SK-N-SH treated with all-trans-retinoic acid at 6 μM for 48 hours (cell line): ENCODE results near the gene GCSAM.

ENCODE experiments used
- ATAC-seq: fragments of 200-7000 bp; cut with Tn5 transposase; 3 replicates; pipeline ENCODE4 v1.9.1; 2020; ENCODE audit warnings: mild to moderate bottlenecking, moderate library complexity
- ARNTL ChIP-seq: fragments of 450-650 bp; formaldehyde crosslinking; IDR thresholded peaks from 2 replicates; pipeline ENCODE4 v1.5.0; 2020; ENCODE audit warnings: low read depth, mild to moderate bottlenecking, moderate library complexity, borderline replicate concordance
- BACH2 ChIP-seq: fragments of 250-450 bp; sonication (Bioruptor Pico); IDR thresholded peaks from 2 replicates; pipeline ENCODE4 v1.9.0; 2021; ENCODE audit warnings: mild to moderate bottlenecking, borderline replicate concordance
- CSDC2 ChIP-seq: fragments of 250-450 bp; sonication (Bioruptor Pico); IDR thresholded peaks from 2 replicates; pipeline ENCODE4 v1.5.0; 2020; ENCODE audit warnings: mild to moderate bottlenecking, moderate library complexity
- ESRRG ChIP-seq: fragments of 250-450 bp; sonication (Bioruptor Pico); IDR thresholded peaks from 2 replicates; pipeline ENCODE4 v1.6.1; 2021; ENCODE audit warnings: mild to moderate bottlenecking
- GLIS3 ChIP-seq: fragments of 250-450 bp; sonication (Bioruptor Pico); IDR thresholded peaks from 2 replicates; pipeline ENCODE4 v1.5.0; 2020; ENCODE audit warnings: mild to moderate bottlenecking, moderate library complexity
- ISL1 ChIP-seq: fragments of 250-450 bp; sonication (Bioruptor Pico); IDR thresholded peaks from 2 replicates; pipeline ENCODE4 v2.1.2; 2022; ENCODE audit warnings: mild to moderate bottlenecking, moderate library complexity
- OSR1 ChIP-seq: fragments of 250-450 bp; sonication (Bioruptor Pico); IDR thresholded peaks from 2 replicates; pipeline ENCODE4 v1.8.0; 2022; ENCODE audit warnings: moderate library complexity, mild to moderate bottlenecking, inconsistent platforms
- PPARA ChIP-seq: fragments of 250-450 bp; sonication (Bioruptor Pico); IDR thresholded peaks from 2 replicates; pipeline ENCODE4 v1.5.0; 2020; ENCODE audit warnings: mild to moderate bottlenecking, borderline replicate concordance
- SNAI2 ChIP-seq: fragments of 250-450 bp; sonication (Bioruptor Pico); IDR thresholded peaks from 2 replicates; pipeline ENCODE4 v1.5.0; 2020; ENCODE audit warnings: mild to moderate bottlenecking, moderate library complexity
- TCF4 ChIP-seq: fragments of 250-450 bp; sonication (Bioruptor Pico); IDR thresholded peaks from 2 replicates; pipeline ENCODE4 v1.8.0; 2021; ENCODE audit warnings: mild to moderate bottlenecking, moderate library complexity, borderline replicate concordance
- TOX ChIP-seq: fragments of 250-450 bp; sonication (Bioruptor Pico); IDR thresholded peaks from 2 replicates; pipeline ENCODE4 v1.8.0; 2021; ENCODE audit warnings: mild to moderate bottlenecking, moderate library complexity, borderline replicate concordance
- ZFP3 ChIP-seq: fragments of 250-450 bp; sonication (Bioruptor Pico); IDR thresholded peaks from 2 replicates; pipeline ENCODE4 v1.5.0; 2020; ENCODE audit warnings: mild to moderate bottlenecking, moderate library complexity
- ZFP30 ChIP-seq: fragments of 450-650 bp; formaldehyde crosslinking; IDR thresholded peaks from 2 replicates; pipeline ENCODE4 v1.5.0; 2022; ENCODE audit warnings: mild to moderate bottlenecking, moderate library complexity
- ZNF565 ChIP-seq: fragments of 450-650 bp; formaldehyde crosslinking; conservative IDR thresholded peaks from 2 replicates; pipeline ENCODE4 v1.5.0; 2020; ENCODE audit warnings: low read depth, mild to moderate bottlenecking, moderate library complexity
- ZNF70 ChIP-seq: fragments of 450-650 bp; formaldehyde crosslinking; IDR thresholded peaks from 2 replicates; pipeline ENCODE4 v1.5.0; 2020; ENCODE audit warnings: mild to moderate bottlenecking, moderate library complexity
- ZNF8 ChIP-seq: fragments of 450-650 bp; formaldehyde crosslinking; IDR thresholded peaks from 2 replicates; pipeline ENCODE4 v1.5.0; 2020; ENCODE audit warnings: mild to moderate bottlenecking, moderate library complexity
- TF ChIP-seq, protein P1 (sequence below): fragments of 250-450 bp; sonication (Bioruptor Pico); IDR thresholded peaks from 2 replicates; pipeline ENCODE4 v1.5.1; 2020; ENCODE audit warnings: low read depth, mild to moderate bottlenecking, moderate library complexity
- TF ChIP-seq, protein P2 (sequence below): fragments of 250-450 bp; sonication (Bioruptor Pico); IDR thresholded peaks from 2 replicates; pipeline ENCODE4 v1.5.1; 2021; ENCODE audit warnings: mild to moderate bottlenecking, moderate library complexity
- TF ChIP-seq, protein P3 (sequence below): fragments of 250-450 bp; sonication (Bioruptor Pico); IDR thresholded peaks from 2 replicates; pipeline ENCODE4 v1.5.0; 2020; ENCODE audit warnings: mild to moderate bottlenecking, moderate library complexity
- TF ChIP-seq, protein P4 (sequence below): fragments of 250-450 bp; sonication (Bioruptor Pico); IDR thresholded peaks from 2 replicates; pipeline ENCODE4 v1.8.0; 2020; ENCODE audit warnings: mild to moderate bottlenecking, moderate library complexity, borderline replicate concordance
- TF ChIP-seq, protein P5 (sequence below): fragments of 250-450 bp; sonication (Bioruptor Pico); IDR thresholded peaks from 2 replicates; pipeline ENCODE4 v1.8.0; 2021; ENCODE audit warnings: low read depth, mild to moderate bottlenecking, moderate library complexity, borderline replicate concordance

GCSAM gene

DNA sequence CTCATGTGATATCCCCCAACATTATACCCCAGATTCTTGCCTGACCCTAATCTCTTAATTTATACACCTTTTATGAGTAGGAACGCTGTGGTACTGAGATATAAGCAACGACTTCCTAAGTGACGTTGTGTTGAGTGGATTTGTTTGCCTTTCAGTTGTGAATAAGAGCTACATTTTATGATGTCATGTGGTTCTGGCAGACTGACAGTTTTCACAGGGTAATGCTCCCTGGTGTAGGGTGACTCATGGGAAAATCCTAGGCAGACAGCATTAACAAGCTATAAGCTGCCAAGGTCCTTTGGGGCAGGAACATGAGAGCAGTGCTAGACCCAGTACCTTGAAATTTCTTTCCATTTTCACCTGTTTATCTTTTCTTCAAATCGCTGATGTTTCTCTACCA lies 35.7 kb downstream of the GCSAM start:
- peak; percentile 43; the same call in 1 of the 2 replicates for TF ChIP-seq ISL1 (CRISPR knock-in tag)
- no peak; the same call in 1 of the 2 replicates for TF ChIP-seq TOX
- TF ChIP-seq, all 23 proteins: peak for 1
- peak; percentile 97 for ATAC-seq

DNA sequence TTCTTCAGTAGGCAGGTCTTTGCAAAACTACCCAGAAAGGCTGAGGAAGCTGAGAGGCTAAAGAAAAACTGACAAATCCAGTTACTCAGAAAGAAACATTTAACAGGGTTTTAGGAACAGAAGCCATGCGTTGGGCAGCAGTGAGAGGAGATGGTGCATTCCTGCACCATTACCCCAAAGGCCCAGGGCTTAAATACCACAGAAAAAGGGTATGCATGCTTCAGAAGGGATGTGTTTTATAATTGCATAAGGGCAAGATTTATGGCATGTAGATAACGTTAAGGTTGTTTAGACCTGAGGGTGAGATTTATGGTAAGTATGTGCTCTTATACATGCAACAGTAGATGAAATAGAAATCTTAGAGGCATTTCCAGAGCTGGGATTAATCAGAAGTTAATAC lies 36.9 kb downstream of the GCSAM start:
- no peak for TF ChIP-seq ZNF565 (CRISPR knock-in tag)
- no peak for TF ChIP-seq PPARA
- 0 out of 2 replicates have a peak, but pooled peaks have one; percentile 19 for TF ChIP-seq ISL1 (CRISPR knock-in tag)
- TF ChIP-seq, all 23 proteins: peak for 1
- ATAC-seq = no peak

DNA sequence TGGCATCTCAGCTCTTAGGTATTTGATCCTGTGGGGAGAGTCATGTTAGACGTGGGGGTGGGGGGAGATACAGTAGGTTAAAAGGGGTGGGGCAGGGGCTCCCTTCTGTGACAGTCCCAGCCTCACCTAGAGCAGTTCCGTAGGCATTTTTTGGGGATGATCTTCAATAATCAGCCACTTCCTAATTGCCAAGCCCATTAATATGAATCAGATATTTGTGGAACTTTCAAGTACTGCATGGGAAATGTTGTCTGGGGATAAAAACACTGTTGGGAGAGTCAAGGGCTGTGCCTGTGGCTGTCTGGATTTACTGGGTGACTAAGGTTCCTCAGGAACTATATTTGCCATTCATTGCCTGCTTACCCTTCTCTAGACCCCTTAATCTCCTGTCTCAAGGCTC lies 37.3 kb downstream of the GCSAM start:
- no peak for ATAC-seq
- TF ChIP-seq, protein P1, sequence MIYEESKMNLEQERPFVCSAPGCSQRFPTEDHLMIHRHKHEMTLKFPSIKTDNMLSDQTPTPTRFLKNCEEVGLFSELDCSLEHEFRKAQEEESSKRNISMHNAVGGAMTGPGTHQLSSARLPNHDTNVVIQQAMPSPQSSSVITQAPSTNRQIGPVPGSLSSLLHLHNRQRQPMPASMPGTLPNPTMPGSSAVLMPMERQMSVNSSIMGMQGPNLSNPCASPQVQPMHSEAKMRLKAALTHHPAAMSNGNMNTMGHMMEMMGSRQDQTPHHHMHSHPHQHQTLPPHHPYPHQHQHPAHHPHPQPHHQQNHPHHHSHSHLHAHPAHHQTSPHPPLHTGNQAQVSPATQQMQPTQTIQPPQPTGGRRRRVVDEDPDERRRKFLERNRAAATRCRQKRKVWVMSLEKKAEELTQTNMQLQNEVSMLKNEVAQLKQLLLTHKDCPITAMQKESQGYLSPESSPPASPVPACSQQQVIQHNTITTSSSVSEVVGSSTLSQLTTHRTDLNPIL (CRISPR knock-in tag) = no peak
- TF ChIP-seq PPARA = no peak
- no peak for TF ChIP-seq ZNF70 (CRISPR knock-in tag)
- TF ChIP-seq ISL1 (CRISPR knock-in tag) = no peak
- TF ChIP-seq ZFP30 (CRISPR knock-in tag) = no peak
- TF ChIP-seq TOX = no peak
- TF ChIP-seq ESRRG (CRISPR knock-in tag) = no peak
- TF ChIP-seq, protein P2, sequence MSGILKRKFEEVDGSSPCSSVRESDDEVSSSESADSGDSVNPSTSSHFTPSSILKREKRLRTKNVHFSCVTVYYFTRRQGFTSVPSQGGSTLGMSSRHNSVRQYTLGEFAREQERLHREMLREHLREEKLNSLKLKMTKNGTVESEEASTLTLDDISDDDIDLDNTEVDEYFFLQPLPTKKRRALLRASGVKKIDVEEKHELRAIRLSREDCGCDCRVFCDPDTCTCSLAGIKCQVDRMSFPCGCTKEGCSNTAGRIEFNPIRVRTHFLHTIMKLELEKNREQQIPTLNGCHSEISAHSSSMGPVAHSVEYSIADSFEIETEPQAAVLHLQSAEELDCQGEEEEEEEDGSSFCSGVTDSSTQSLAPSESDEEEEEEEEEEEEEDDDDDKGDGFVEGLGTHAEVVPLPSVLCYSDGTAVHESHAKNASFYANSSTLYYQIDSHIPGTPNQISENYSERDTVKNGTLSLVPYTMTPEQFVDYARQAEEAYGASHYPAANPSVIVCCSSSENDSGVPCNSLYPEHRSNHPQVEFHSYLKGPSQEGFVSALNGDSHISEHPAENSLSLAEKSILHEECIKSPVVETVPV = no peak
- TF ChIP-seq CSDC2 (CRISPR knock-in tag) = no peak
- TF ChIP-seq OSR1 = no peak
- no peak for TF ChIP-seq ZNF8 (CRISPR knock-in tag)
- TF ChIP-seq, protein P3, sequence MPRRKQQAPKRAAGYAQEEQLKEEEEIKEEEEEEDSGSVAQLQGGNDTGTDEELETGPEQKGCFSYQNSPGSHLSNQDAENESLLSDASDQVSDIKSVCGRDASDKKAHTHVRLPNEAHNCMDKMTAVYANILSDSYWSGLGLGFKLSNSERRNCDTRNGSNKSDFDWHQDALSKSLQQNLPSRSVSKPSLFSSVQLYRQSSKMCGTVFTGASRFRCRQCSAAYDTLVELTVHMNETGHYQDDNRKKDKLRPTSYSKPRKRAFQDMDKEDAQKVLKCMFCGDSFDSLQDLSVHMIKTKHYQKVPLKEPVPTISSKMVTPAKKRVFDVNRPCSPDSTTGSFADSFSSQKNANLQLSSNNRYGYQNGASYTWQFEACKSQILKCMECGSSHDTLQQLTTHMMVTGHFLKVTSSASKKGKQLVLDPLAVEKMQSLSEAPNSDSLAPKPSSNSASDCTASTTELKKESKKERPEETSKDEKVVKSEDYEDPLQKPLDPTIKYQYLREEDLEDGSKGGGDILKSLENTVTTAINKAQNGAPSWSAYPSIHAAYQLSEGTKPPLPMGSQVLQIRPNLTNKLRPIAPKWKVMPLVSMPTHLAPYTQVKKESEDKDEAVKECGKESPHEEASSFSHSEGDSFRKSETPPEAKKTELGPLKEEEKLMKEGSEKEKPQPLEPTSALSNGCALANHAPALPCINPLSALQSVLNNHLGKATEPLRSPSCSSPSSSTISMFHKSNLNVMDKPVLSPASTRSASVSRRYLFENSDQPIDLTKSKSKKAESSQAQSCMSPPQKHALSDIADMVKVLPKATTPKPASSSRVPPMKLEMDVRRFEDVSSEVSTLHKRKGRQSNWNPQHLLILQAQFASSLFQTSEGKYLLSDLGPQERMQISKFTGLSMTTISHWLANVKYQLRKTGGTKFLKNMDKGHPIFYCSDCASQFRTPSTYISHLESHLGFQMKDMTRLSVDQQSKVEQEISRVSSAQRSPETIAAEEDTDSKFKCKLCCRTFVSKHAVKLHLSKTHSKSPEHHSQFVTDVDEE (CRISPR knock-in tag) = no peak
- TF ChIP-seq, protein P4, sequence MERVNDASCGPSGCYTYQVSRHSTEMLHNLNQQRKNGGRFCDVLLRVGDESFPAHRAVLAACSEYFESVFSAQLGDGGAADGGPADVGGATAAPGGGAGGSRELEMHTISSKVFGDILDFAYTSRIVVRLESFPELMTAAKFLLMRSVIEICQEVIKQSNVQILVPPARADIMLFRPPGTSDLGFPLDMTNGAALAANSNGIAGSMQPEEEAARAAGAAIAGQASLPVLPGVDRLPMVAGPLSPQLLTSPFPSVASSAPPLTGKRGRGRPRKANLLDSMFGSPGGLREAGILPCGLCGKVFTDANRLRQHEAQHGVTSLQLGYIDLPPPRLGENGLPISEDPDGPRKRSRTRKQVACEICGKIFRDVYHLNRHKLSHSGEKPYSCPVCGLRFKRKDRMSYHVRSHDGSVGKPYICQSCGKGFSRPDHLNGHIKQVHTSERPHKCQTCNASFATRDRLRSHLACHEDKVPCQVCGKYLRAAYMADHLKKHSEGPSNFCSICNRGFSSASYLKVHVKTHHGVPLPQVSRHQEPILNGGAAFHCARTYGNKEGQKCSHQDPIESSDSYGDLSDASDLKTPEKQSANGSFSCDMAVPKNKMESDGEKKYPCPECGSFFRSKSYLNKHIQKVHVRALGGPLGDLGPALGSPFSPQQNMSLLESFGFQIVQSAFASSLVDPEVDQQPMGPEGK (CRISPR knock-in tag) = no peak
- TF ChIP-seq ARNTL = no peak
- no peak for TF ChIP-seq GLIS3 (CRISPR knock-in tag)
- no peak for TF ChIP-seq BACH2 (CRISPR knock-in tag)
- no peak for TF ChIP-seq ZFP3
- no peak for TF ChIP-seq TCF4 (CRISPR knock-in tag)
- TF ChIP-seq, protein P5, sequence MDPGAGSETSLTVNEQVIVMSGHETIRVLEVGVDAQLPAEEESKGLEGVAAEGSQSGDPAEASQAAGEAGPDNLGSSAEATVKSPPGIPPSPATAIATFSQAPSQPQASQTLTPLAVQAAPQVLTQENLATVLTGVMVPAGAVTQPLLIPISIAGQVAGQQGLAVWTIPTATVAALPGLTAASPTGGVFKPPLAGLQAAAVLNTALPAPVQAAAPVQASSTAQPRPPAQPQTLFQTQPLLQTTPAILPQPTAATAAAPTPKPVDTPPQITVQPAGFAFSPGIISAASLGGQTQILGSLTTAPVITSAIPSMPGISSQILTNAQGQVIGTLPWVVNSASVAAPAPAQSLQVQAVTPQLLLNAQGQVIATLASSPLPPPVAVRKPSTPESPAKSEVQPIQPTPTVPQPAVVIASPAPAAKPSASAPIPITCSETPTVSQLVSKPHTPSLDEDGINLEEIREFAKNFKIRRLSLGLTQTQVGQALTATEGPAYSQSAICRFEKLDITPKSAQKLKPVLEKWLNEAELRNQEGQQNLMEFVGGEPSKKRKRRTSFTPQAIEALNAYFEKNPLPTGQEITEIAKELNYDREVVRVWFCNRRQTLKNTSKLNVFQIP (CRISPR knock-in tag) = no peak
- TF ChIP-seq SNAI2 = no peak

DNA sequence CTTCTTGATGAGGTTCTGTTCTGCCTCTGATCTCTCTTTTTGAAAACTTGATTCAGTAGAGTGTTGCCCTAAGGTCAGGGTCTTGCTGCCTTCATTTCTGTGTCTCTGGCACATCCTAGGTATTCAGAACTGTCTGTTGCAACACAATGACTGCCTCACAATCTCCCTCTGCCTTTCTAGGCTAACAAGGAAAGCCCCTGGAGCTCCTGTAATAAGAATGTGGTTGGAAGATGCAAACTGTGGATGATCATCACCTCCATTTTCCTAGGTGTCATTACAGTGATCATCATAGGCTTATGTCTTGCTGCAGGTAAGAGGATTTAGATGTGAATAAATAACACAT lies 39.9 kb downstream of the GCSAM start:
- no peak for TF ChIP-seq ESRRG (CRISPR knock-in tag)
- TF ChIP-seq, protein P4 (CRISPR knock-in tag) = no peak
- no peak for TF ChIP-seq PPARA
- TF ChIP-seq, protein P2 = no peak
- ATAC-seq = no peak
